GM12891 (cell line): ENCODE measurements around the gene DYNC2H1.

Source experiments
- PAX5 ChIP-seq: IDR thresholded peaks from 2 replicates; pipeline ENCODE4 v1.6.1; 2011; ENCODE audit warnings: low read length, moderate library complexity, mild to moderate bottlenecking; ENCODE audit not compliant: insufficient read depth, severe bottlenecking
- POLR2A ChIP-seq: IDR thresholded peaks from 2 replicates; pipeline ENCODE4 v1.6.1; 2011; ENCODE audit warnings: low read depth, low read length, control low read depth
- POLR2AphosphoS5 ChIP-seq: IDR thresholded peaks from 2 replicates; pipeline ENCODE4 v1.6.1; 2011; ENCODE audit warnings: low read depth, low read length, control low read depth
- POU2F2 ChIP-seq: IDR thresholded peaks from 2 replicates; pipeline ENCODE4 v1.6.1; 2011; ENCODE audit warnings: low read depth, mild to moderate bottlenecking, control low read depth, low read length, moderate library complexity
- SPI1 ChIP-seq: IDR thresholded peaks from 2 replicates; pipeline ENCODE4 v1.6.1; 2011; ENCODE audit warnings: low read depth, low read length, control low read depth
- TAF1 ChIP-seq: IDR thresholded peaks from 2 replicates; pipeline ENCODE4 v1.6.1; 2011; ENCODE audit warnings: low read depth, low read length, control low read depth

GRCh38 chr11:103076361-103076760 lies 32.9 kb upstream of the DYNC2H1 start:
- TF ChIP-seq POLR2AphosphoS5 (no peak), POLR2A (no peak), TAF1 (no peak), POU2F2 (no peak), SPI1 (no peak), PAX5 (no peak)
